Progenitor cell of endocrine pancreas (in vitro differentiated cells): ENCODE results near the gene PDP2. TPM values are rescaled to one million over a fixed set of nuclear protein-coding genes. Genes with fewer than 3 reads are reported as not detected.

ENCODE experiments used
- DNase-seq: peaks from one replicate; pipeline ENCODE4 v3.0.0; 2021; ENCODE audit warnings: low spot score; ENCODE audit not compliant: unreplicated experiment
- H3K27ac Mint-ChIP-seq: 2 replicates; pipeline ENCODE4 v1.8.0; 2021; ENCODE audit warnings: mild to moderate bottlenecking, moderate library complexity, mixed read lengths
- H3K27me3 Mint-ChIP-seq: 2 replicates; pipeline ENCODE4 v1.8.0; 2021; ENCODE audit warnings: mixed read lengths
- H3K36me3 Mint-ChIP-seq: 2 replicates; pipeline ENCODE4 v1.8.0; 2022; ENCODE audit warnings: mixed read lengths; ENCODE audit not compliant: insufficient read depth
- H3K4me1 Mint-ChIP-seq: 2 replicates; pipeline ENCODE4 v1.8.0; 2021; ENCODE audit warnings: low read depth, mixed read lengths
- H3K4me3 Mint-ChIP-seq: 2 replicates; pipeline ENCODE4 v1.8.0; 2021; ENCODE audit warnings: low read depth, mild to moderate bottlenecking, moderate library complexity, mixed read lengths
- H3K9me3 Mint-ChIP-seq: 2 replicates; pipeline ENCODE4 v1.8.0; 2021; ENCODE audit warnings: low read depth, mixed read lengths
- total RNA-seq: library from RNA; stranded (reverse); gene quantifications from 2 replicates; pipeline ENCODE4 v1.2.1, GENCODE V29; 2021
- TF ChIP-seq, protein P1 (sequence below): fragments of 200-600 bp; sonication (generic); IDR thresholded peaks from one replicate; pipeline ENCODE4 v1.5.0; 2021; ENCODE audit warnings: antibody characterized with exemption, mild to moderate bottlenecking; ENCODE audit not compliant: unreplicated experiment

PDP2 gene
- total RNA-seq, 1 donor from 2014 or later: 17.0 TPM

DNA sequence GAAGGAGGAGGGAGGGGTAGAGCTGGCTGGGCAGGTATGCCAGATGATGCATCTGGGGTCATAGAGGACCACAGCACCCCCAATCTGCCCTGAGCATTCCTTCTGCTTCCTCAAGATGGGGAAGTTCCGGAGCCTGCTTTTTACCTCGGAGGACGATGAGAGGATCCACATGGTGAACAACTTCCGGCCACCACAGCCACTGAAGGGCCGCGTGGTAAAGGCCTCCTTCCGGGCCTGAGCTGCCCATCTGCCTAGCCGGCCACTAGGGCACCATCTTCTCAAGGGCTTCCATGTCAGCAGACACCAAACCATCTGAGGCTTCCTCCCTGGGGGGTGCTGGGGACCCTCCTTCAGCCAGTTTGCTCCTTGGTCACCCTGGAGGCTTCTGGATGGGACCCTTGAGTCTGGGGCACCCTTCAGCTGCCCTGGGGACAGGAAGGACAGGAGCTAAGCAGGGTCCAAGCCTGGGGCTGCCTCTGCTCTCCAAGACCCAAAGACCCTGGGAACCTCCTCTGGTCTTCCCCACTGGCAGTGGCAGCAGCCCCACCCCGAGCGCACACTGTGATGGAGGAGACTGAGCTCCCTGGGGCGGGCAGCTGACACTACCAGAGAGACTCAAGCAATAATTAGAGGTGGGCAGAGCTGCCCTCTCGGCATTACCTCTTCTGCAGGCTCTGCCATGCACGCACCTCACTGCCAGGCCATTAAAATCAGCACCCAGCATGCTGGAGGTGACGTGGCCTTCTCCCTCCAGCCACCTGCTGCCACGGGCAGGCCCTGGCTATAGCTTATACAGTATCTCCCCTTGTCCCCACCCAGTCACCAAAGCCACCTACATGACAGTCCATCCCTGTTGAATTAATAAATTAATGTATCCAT, 26.8 kb upstream of the PDP2 start:
- no peak for DNase-seq
- Mint-ChIP-seq H3K27ac (no peak overlapping the region), H3K9me3 (no peaks in the 10 kb centered on the region), H3K36me3 (no peaks in the 10 kb centered on the region), H3K4me3 (no peak overlapping the region), H3K4me1 (no peaks in the 10 kb centered on the region), H3K27me3 (peaks cover 17% of the 10 kb centered on the region)
- TF ChIP-seq, protein P1, sequence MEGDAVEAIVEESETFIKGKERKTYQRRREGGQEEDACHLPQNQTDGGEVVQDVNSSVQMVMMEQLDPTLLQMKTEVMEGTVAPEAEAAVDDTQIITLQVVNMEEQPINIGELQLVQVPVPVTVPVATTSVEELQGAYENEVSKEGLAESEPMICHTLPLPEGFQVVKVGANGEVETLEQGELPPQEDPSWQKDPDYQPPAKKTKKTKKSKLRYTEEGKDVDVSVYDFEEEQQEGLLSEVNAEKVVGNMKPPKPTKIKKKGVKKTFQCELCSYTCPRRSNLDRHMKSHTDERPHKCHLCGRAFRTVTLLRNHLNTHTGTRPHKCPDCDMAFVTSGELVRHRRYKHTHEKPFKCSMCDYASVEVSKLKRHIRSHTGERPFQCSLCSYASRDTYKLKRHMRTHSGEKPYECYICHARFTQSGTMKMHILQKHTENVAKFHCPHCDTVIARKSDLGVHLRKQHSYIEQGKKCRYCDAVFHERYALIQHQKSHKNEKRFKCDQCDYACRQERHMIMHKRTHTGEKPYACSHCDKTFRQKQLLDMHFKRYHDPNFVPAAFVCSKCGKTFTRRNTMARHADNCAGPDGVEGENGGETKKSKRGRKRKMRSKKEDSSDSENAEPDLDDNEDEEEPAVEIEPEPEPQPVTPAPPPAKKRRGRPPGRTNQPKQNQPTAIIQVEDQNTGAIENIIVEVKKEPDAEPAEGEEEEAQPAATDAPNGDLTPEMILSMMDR: no peak

DNA sequence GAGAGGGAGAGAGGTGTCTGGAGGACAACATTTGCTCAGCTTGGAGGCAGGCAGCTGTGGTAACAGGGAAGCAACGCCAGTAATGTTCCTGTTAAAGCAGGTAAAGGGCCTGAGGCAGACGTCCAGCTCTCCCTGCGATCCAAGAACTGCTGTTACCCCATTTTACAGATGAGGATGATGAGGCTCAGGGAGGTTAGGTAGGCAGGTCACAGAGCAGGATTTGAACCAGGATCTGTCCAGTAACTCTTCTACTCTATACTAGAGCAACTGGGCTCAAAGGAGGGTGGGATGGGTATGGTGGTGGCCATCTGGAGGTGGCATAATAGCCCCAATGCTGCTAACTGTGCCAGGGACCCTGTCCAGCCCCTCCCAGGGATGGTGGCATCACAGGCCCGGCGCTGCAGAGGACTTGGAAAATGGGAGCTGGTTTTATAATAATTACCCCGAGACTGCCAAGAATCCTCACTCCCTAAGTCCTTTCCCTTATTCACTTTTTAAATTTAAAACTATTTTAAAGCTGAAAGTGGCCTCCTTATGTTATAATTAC, 24.1 kb upstream of the PDP2 start:
- Mint-ChIP-seq H3K36me3 (no peaks in the 10 kb centered on the region), H3K27me3 (peaks cover 17% of the 10 kb centered on the region), H3K4me3 (no peak overlapping the region), H3K27ac (no peak overlapping the region), H3K9me3 (no peaks in the 10 kb centered on the region), H3K4me1 (no peaks in the 10 kb centered on the region)
- TF ChIP-seq, protein P1: no peak
- DNase-seq: no peak

DNA sequence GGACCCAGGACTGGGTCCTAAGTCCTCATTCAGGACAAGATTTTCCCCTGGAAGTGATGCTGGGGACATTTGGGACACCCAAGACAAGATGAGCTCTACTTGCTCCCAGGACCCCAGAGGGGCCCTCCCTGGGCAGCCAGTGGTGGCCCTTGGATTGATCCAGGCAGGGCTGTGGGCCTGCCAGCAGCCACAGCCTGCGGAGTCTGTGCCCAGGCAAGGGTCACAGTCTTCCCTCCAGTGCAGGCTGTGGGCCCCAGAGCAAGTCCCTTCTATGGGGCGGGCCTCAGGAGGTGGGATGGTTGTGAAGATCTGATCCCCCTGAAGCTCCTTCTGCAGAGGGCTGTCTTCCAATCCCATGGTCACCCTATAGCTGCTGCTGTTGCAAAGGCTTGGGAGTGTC, 23.5 kb upstream of the PDP2 start:
- Mint-ChIP-seq H3K4me3 (no peak overlapping the region), H3K27ac (no peak overlapping the region), H3K9me3 (no peaks in the 10 kb centered on the region), H3K27me3 (peaks cover 16% of the 10 kb centered on the region), H3K36me3 (no peaks in the 10 kb centered on the region), H3K4me1 (no peaks in the 10 kb centered on the region)
- no peak for DNase-seq
- TF ChIP-seq, protein P1: no peak

DNA sequence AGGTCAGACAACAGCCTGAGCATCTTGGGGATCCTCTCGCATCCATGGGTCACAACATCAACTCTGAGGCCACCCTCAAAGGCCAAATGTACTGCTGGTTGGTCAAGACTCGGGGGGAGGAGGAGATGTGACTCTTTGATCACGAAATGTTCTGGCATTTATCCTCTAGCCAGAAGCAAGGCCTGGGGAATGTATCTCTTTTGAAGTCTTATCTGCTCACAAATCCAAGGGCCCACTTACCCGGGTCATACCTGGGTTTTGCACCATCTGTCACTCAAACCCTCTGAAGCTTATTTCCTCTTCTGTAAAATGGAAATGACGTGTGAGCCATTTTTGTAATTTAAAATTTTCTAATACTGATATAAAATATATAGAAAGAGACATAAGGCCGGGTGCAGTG, 22.9 kb upstream of the PDP2 start:
- Mint-ChIP-seq H3K4me3 (no peak overlapping the region), H3K9me3 (no peaks in the 10 kb centered on the region), H3K36me3 (no peaks in the 10 kb centered on the region), H3K27me3 (peaks cover 15% of the 10 kb centered on the region), H3K27ac (no peak overlapping the region), H3K4me1 (no peaks in the 10 kb centered on the region)
- TF ChIP-seq, protein P1: no peak
- no peak for DNase-seq

DNA sequence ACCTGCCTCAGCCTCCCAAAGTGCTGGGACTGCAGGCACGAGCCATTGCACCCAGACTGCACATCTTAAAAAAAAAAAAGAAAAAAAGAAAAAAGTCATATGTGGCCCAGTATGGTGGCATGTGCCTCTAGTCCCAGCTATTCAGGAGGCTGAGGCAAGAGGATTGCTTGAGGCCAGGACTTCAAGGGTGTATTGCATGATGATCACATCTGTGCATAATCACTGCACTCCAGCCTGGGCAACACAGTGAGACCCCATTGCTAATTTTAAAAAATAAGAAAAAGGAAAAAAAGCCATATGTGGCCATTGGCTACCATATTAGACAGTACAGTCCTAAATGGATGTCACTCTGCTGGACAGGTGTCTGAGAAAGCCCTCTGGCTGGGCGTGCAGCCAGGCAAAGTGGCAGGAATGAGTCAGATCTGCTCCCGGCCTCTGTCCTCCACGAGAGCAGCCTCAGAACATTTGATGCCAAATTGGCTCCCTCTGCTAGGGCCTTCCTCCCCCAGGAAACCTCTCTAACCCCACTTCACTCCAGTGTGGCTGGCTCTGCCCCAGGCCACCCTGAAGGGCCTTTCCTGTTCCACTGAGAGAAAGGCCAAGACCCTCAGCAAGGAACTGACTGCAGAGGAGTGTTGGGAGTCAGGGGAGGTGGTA, 21.4 kb upstream of the PDP2 start:
- Mint-ChIP-seq H3K4me3 (no peak overlapping the region), H3K27ac (no peak overlapping the region), H3K27me3 (peaks cover 15% of the 10 kb centered on the region), H3K4me1 (no peaks in the 10 kb centered on the region), H3K36me3 (no peaks in the 10 kb centered on the region), H3K9me3 (no peaks in the 10 kb centered on the region)
- no peak for DNase-seq
- TF ChIP-seq, protein P1: no peak
